ENCODE measurements around the gene MARVELD1.

DNA sequence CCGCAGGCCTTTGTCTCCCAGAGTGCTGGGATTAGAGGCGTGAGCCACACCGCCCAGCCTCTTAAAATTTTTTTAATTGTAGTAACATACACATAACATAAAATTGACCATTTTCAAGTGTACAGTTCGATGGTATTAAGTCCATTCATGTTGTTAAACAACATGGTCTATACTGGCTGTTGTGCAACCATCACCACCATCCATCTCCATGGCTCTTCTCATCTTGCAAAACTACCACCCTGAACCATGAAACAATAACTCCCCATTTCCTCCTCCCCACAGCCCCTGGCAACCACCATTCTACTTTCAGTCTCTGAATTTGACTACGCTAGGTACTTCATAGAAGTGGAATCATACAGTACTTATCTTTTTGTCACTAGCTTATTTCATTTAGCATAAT lies 15.5 kb downstream of the MARVELD1 start:
- TF ChIP-seq, protein P1, sequence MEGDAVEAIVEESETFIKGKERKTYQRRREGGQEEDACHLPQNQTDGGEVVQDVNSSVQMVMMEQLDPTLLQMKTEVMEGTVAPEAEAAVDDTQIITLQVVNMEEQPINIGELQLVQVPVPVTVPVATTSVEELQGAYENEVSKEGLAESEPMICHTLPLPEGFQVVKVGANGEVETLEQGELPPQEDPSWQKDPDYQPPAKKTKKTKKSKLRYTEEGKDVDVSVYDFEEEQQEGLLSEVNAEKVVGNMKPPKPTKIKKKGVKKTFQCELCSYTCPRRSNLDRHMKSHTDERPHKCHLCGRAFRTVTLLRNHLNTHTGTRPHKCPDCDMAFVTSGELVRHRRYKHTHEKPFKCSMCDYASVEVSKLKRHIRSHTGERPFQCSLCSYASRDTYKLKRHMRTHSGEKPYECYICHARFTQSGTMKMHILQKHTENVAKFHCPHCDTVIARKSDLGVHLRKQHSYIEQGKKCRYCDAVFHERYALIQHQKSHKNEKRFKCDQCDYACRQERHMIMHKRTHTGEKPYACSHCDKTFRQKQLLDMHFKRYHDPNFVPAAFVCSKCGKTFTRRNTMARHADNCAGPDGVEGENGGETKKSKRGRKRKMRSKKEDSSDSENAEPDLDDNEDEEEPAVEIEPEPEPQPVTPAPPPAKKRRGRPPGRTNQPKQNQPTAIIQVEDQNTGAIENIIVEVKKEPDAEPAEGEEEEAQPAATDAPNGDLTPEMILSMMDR (IDR thresholded peaks at IDR 0.05; ENCODE audit: low read length) = no peak
- TF ChIP-seq EZH2 (IDR thresholded peaks at IDR 0.05; ENCODE audit: borderline replicate concordance, low read length) = no peak
